Body of pancreas (tissue), 4 donors: ENCODE results near the gene ONECUT2. TPM values are rescaled to one million over a fixed set of nuclear protein-coding genes. Genes with fewer than 3 reads are reported as not detected.

ENCODE experiments used
- ATAC-seq: fragments of 150-250 bp; one replicate; pipeline ENCODE4 v1.9.1; 2016
- DNase-seq, 4 donors: peaks; one replicate each; pipeline ENCODE4 v3.0.0-alpha.2; 2019
- H3K27ac ChIP-seq, 4 donors: fragments of 200-600 bp; sonication (generic); 1 replicate in 3 of 4; 2 replicates in 1 of 4; pipeline versions ENCODE4 v1.5.1 to v1.6.1; 2016 to 2019; ENCODE audit warnings: mild to moderate bottlenecking in 1 of 4, mixed read lengths in 1 of 4, moderate library complexity in 1 of 4
- H3K27me3 ChIP-seq, 2 donors: fragments of 200-600 bp; sonication (generic); one replicate each; pipeline ENCODE4 v1.6.0; 2016; ENCODE audit warnings: mild to moderate bottlenecking in 1 of 2
- H3K36me3 ChIP-seq, 2 donors: fragments of 200-600 bp; sonication (generic); replicated peaks in 1 of 2; 2 replicates each; pipeline ENCODE4 v1.5.1; 2016; ENCODE audit warnings: low read depth in 2 of 2; ENCODE audit not compliant: insufficient read depth in 1 of 2
- H3K4me1 ChIP-seq: fragments of 200-600 bp; sonication (generic); one replicate; pipeline ENCODE4 v1.6.0; 2016
- H3K4me3 ChIP-seq, 2 donors: fragments of 200-600 bp; sonication (generic); 1 replicate in 1 of 2; 2 replicates in 1 of 2; pipeline ENCODE4 v1.5.1; 2016 to 2019
- H3K9me3 ChIP-seq, 3 donors: fragments of 200-600 bp; sonication (generic); 1 replicate in 2 of 3; 2 replicates in 1 of 3; pipeline ENCODE4 v1.5.1; 2016
- CTCF ChIP-seq, 7 experiments: fragments of 450-650 bp in 4 of 7; fragments of 200-600 bp in 3 of 7; sonication (generic) in 3 of 7; IDR thresholded peaks; one replicate each; pipeline ENCODE4 v1.5.1; 2016 to 2019; ENCODE audit warnings: antibody characterized with exemption in 7 of 7
- POLR2A ChIP-seq, 3 donors: fragments of 450-650 bp; IDR thresholded peaks; one replicate each; pipeline ENCODE4 v1.6.1; 2016; ENCODE audit warnings: antibody characterized with exemption in 3 of 3, mild to moderate bottlenecking in 2 of 3
- WGBS, 2 donors: methylation state at CpG; one replicate each; pipeline ENCODE4 v1.1.5; 2017; 5-methylcytosine and 5-hydroxymethylcytosine counted together
- intact Hi-C: fragments of 100-400 bp; cut with DNase I; formaldehyde crosslinking; loops from one replicate; pipeline ENCODE4 v1.15.1; 2023
- total RNA-seq, 2 donors: library from RNA; depleted of rRNA; stranded (reverse); fragments of >200 nt; gene quantifications; one replicate each; pipeline ENCODE4 v1.1.0, GENCODE V29; 2016

Gene ONECUT2
- total RNA-seq, 2 donors from 2014 or later = 2.6 to 3.1 TPM

- TF ChIP-seq POLR2A (IDR thresholded peaks at IDR 0.05) (no peak), CTCF (IDR thresholded peaks at IDR 0.05) (no peak)
- peaks cover 70% of the 10 kb centered on the region for H3K4me1 ChIP-seq
- DNase-seq (no peak), ATAC-seq (no peak)
- 21 to 30% methylated on average over 12 to 17 of the region's 17 CpGs for WGBS, 2 donors
- H3K4me3 ChIP-seq = no peak overlapping the region
- no peaks in the 10 kb centered on the region for H3K36me3 ChIP-seq
- H3K27me3 ChIP-seq = peaks cover 0 to 35% of the 10 kb centered on the region in 2 donors
- intact Hi-C loops = loop anchor here (5.0 kb wide), 1 partner anchor 573 kb away; no protein-coding TSS in a partner anchor
- H3K27ac ChIP-seq = no peak overlapping the region
- H3K9me3 ChIP-seq = no peaks in the 10 kb centered on the region
Measured at GRCh38 chr18:57439985-57440330, 4.8 kb downstream of the ONECUT2 start.

GRCh38 chr18:57440331-57441070 lies 5.3 kb downstream of the ONECUT2 start:
- DNase-seq = no peak
- no peaks in the 10 kb centered on the region for H3K9me3 ChIP-seq
- peaks cover 72% of the 10 kb centered on the region for H3K4me1 ChIP-seq
- peaks cover 0 to 35% of the 10 kb centered on the region in 2 donors for H3K27me3 ChIP-seq
- no peaks in the 10 kb centered on the region for H3K36me3 ChIP-seq
- WGBS, 2 donors = 10 to 48% methylated on average over 33 to 60 of the region's 60 CpGs
- no peak overlapping the region for H3K4me3 ChIP-seq
- TF ChIP-seq POLR2A (IDR thresholded peaks at IDR 0.05) (no peak), CTCF (IDR thresholded peaks at IDR 0.05) (no peak)
- no peak for ATAC-seq
- intact Hi-C loops = no loop called here
- no peak overlapping the region for H3K27ac ChIP-seq

GRCh38 chr18:57441071-57441794 lies 6.1 kb downstream of the ONECUT2 start:
- peaks cover 75% of the 10 kb centered on the region for H3K4me1 ChIP-seq
- 14 to 35% methylated on average over 36 to 48 of the region's 54 CpGs for WGBS, 2 donors
- no peak overlapping the region for H3K27ac ChIP-seq
- no peaks in the 10 kb centered on the region for H3K9me3 ChIP-seq
- no peaks in the 10 kb centered on the region for H3K36me3 ChIP-seq
- no peak overlapping the region for H3K4me3 ChIP-seq
- no peak for TF ChIP-seq CTCF (IDR thresholded peaks at IDR 0.05)
- no peak for TF ChIP-seq POLR2A (IDR thresholded peaks at IDR 0.05)
- no peak for DNase-seq
- ATAC-seq = no peak
- H3K27me3 ChIP-seq = peaks cover 0 to 33% of the 10 kb centered on the region in 2 donors
- intact Hi-C loops = no loop called here

GRCh38 chr18:57443247-57443646 lies 8.1 kb downstream of the ONECUT2 start:
- no peaks in the 10 kb centered on the region for H3K36me3 ChIP-seq
- no peak overlapping the region for H3K27ac ChIP-seq
- no peak for TF ChIP-seq POLR2A (IDR thresholded peaks at IDR 0.05)
- no peak for TF ChIP-seq CTCF (IDR thresholded peaks at IDR 0.05)
- intact Hi-C loops = no loop called here
- WGBS, 2 donors = 17 to 38% methylated on average over 1 of the region's 1 CpG
- H3K27me3 ChIP-seq = peaks cover 0 to 28% of the 10 kb centered on the region in 2 donors
- no peaks in the 10 kb centered on the region for H3K9me3 ChIP-seq
- DNase-seq (no peak), ATAC-seq (no peak)
- H3K4me1 ChIP-seq = peaks cover 60% of the 10 kb centered on the region
- no peak overlapping the region for H3K4me3 ChIP-seq
